ENCODE data around the gene RYR3. TPM values are rescaled to one million over a fixed set of nuclear protein-coding genes. Genes with fewer than 3 reads are reported as not detected.

RYR3 gene
- total RNA-seq, 4 donors from 2014 or later, result 0.65 to 7.5 (median 2.6) TPM

GRCh38 chr15:33467816-33468163 lies 157.0 kb downstream of the RYR3 start:
- no peak for DNase-seq (ENCODE audit: low spot score)
- TF ChIP-seq CTCF (IDR thresholded peaks at IDR 0.05), result no peak
- ATAC-seq (ENCODE audit: low FRiP score), result no peak

- no peak for DNase-seq (ENCODE audit: low spot score)
Observed at GRCh38 chr15:33468740-33469139, 158.0 kb downstream of the RYR3 start.

GRCh38 chr15:33473005-33473404 lies 162.2 kb downstream of the RYR3 start:
- TF ChIP-seq CTCF (IDR thresholded peaks at IDR 0.05), result no peak
- DNase-seq (ENCODE audit: low spot score) (no peak), ATAC-seq (ENCODE audit: low FRiP score) (no peak)

More at GRCh38 chr15:33468740-33469139, 158.0 kb downstream of the RYR3 start:
- no peak for ATAC-seq (ENCODE audit: low FRiP score)
- no peak for TF ChIP-seq CTCF (IDR thresholded peaks at IDR 0.05)

GRCh38 chr15:33473714-33474113 lies 162.9 kb downstream of the RYR3 start:
- no peak for DNase-seq (ENCODE audit: low spot score)
- TF ChIP-seq CTCF (IDR thresholded peaks at IDR 0.05), result no peak
- ATAC-seq (ENCODE audit: low FRiP score), result no peak

- DNase-seq (ENCODE audit: low spot score), result no peak
- no peak for ATAC-seq (ENCODE audit: low FRiP score)
- no peak for TF ChIP-seq CTCF (IDR thresholded peaks at IDR 0.05)
Observed at GRCh38 chr15:33476076-33476475, 165.3 kb downstream of the RYR3 start.

GRCh38 chr15:33476908-33477307 lies 166.1 kb downstream of the RYR3 start:
- DNase-seq (ENCODE audit: low spot score), result no peak
- no peak for ATAC-seq (ENCODE audit: low FRiP score)
- TF ChIP-seq CTCF (IDR thresholded peaks at IDR 0.05), result no peak

GRCh38 chr15:33489335-33489734 lies 178.6 kb downstream of the RYR3 start:
- no peak for TF ChIP-seq CTCF (IDR thresholded peaks at IDR 0.05)
- DNase-seq (ENCODE audit: low spot score), result no peak
- no peak for ATAC-seq (ENCODE audit: low FRiP score)
